ENCODE measurements around the gene TRAFD1.
"Not testable (repeated sequence)": the region's sequence is repeated elsewhere in the genome, so short reads cannot be mapped to it uniquely, and the experiment has no call there.

The TRAFD1 gene

DNA sequence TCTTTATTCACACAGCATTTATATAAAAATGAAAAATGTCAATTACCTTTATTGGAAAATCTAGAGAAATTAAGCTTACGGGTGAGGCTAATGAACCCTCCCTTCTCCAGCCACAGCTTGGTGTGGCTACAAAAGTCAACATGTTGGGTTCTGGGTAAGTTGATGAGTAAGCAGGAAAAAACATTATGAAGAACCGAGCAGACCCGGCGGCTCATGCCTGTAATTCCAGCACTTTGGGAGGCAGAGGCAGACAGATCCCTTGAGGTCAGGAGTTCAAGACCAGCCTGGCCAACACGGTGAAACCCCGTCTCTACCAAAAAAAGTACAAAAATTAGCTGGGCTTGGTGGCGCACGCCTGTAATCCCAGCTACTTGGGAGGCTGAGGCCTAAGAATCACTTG lies 27.7 kb upstream of the TRAFD1 start:
- TF ChIP-seq, protein P1, sequence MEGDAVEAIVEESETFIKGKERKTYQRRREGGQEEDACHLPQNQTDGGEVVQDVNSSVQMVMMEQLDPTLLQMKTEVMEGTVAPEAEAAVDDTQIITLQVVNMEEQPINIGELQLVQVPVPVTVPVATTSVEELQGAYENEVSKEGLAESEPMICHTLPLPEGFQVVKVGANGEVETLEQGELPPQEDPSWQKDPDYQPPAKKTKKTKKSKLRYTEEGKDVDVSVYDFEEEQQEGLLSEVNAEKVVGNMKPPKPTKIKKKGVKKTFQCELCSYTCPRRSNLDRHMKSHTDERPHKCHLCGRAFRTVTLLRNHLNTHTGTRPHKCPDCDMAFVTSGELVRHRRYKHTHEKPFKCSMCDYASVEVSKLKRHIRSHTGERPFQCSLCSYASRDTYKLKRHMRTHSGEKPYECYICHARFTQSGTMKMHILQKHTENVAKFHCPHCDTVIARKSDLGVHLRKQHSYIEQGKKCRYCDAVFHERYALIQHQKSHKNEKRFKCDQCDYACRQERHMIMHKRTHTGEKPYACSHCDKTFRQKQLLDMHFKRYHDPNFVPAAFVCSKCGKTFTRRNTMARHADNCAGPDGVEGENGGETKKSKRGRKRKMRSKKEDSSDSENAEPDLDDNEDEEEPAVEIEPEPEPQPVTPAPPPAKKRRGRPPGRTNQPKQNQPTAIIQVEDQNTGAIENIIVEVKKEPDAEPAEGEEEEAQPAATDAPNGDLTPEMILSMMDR (IDR thresholded peaks at IDR 0.05; ENCODE audit: insufficient read depth, missing control alignments): no peak
- FAIRE-seq (no peak), DNase-seq (ENCODE audit: insufficient read length, low spot score) (no peak)

DNA sequence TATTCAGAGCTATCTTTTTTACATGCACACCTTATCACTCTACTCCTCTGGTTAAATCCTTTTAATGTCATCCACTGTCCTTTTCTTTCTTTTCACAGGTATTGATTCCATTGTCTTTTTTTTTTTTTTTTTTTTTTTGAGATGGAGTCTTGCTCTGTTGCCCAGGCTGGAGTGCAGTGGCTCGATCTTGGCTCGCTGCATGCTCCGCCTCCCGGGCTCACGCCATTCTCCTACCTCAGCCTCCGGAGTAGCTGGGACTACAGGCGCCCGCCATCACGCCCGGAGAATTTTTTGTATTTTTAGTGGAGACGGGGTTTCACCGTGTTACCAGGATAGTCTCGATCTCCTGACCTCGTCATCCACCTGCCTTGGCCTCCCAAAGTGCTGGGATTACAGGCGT lies 24.9 kb upstream of the TRAFD1 start:
- DNase-seq (ENCODE audit: insufficient read length, low spot score); FAIRE-seq: not testable (repeated sequence)

DNA sequence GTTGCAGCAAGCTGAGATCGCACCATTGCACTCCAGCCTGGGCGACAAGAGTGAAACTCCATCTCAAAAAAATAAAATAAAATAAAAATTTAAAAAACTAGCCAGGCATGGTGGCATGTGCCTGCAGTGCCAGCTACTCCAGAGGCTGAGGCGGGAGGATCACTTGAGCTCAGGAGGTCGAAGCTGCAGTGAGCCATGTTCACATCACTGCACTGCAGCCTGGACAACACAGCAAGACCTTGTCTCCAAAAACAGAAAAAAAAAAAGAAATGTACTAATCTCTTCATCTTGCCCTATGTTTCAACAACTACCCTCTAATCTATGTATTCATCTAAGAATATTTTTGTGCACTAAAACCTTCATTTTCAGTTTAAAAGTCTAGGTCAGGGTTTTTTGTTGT lies 23.2 kb upstream of the TRAFD1 start:
- TF ChIP-seq, protein P1 (IDR thresholded peaks at IDR 0.05; ENCODE audit: insufficient read depth, missing control alignments): no peak
- DNase-seq (ENCODE audit: insufficient read length, low spot score): no peak
- no peak for FAIRE-seq

GRCh38 chr12:112102746-112103145 lies 22.6 kb upstream of the TRAFD1 start:
- not testable (repeated sequence) for DNase-seq (ENCODE audit: insufficient read length, low spot score); FAIRE-seq

- FAIRE-seq (no peak), DNase-seq (ENCODE audit: insufficient read length, low spot score) (no peak)
- TF ChIP-seq, protein P1 (IDR thresholded peaks at IDR 0.05; ENCODE audit: insufficient read depth, missing control alignments): no peak
These were observed 21.4 kb upstream of the TRAFD1 start for GRCh38 chr12:112103758-112104503.

DNA sequence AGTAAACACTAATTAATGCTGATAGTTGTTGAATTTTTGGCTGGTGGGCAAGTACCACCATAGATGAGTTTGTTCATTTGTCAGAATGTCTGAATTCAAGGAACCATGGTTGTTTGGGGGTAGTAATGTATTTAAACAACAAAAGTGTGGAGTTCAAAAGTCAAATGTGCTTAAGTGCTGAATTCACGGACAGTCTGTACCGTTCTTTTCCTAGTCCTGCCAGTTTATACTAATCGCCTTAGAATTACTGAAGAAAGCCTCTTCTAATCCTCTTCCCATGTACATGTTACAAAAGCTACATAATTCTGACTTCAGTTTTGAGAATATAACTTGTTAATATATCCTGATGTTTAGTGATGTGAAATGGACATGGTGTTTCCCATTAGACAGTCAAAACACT lies 19.5 kb upstream of the TRAFD1 start:
- TF ChIP-seq, protein P1 (IDR thresholded peaks at IDR 0.05; ENCODE audit: insufficient read depth, missing control alignments): no peak
- peak; percentile 86 for FAIRE-seq

DNA sequence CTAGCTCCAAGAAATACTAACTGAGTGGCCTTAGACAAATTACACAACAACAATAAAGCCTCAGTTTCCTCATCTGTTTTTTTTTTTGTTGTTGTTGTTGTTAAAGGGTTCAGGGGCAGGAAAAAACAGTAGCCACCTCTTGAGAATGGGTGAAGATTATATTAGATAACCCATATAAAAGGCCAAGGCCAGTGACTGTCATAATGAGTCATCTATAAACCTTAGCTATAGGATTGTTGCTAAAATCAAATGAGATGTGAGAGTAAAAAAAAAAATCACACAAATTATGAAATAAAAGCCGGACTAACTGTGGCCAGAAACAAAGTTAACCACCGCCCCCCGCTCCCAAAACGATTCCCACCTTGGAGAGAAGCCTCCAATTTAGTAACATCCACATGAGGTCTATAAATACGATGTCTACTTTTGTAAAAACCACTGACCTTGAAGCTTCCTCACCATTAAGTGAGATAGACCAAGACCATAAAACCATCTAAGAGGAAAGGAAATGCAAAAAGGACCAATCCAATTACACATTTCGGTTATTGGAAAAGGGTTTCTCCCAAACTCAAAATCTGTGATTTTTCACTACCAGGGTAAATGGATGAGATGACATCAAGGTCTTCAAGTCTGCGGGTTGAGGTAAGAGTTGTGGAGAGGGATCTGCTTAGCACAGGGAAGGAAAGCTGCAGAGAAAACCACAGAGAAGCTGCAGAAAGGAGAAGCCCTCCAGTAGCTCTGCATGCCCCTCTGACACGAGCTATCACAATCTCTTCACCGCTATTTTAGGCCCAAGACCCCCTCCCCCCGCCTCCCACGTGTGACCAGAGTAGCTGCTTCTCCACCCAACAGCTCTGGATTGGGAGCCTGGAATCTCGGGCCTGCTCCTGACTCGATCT lies 17.8 kb upstream of the TRAFD1 start:
- TF ChIP-seq, protein P1 (IDR thresholded peaks at IDR 0.05; ENCODE audit: insufficient read depth, missing control alignments): no peak
- no peak for FAIRE-seq
- DNase-seq (ENCODE audit: insufficient read length, low spot score): no peak

More for the DNA sequence above, 19.5 kb upstream of the TRAFD1 start:
- DNase-seq (ENCODE audit: insufficient read length, low spot score): peak; percentile 49
